Pancreas (tissue), 10 donors: Measurements from ENCODE around the gene LAMA2. TPM values are rescaled to one million over a fixed set of nuclear protein-coding genes. Genes with fewer than 3 reads are reported as not detected.
"Not testable (repeated sequence)": the region's sequence is repeated elsewhere in the genome, so short reads cannot be mapped to it uniquely, and the experiment has no call there.

ENCODE experiments used
- ATAC-seq, 4 donors: fragments of 200-7000 bp; cut with Tn5 transposase; one replicate each; pipeline versions ENCODE4 v1.8.0 to v1.9.1; 2020; ENCODE audit warnings: mild to moderate bottlenecking in 4 of 4, moderate library complexity in 4 of 4
- DNase-seq, 6 donors: peaks; one replicate each; pipeline ENCODE4 v3.0.0-alpha.2; 2020
- FAIRE-seq: peaks from 2 replicates; lab custom pipeline; 2012; peaks lifted over from hg19 to GRCh38; lab: Jason Lieb, UNC
- H3K27ac ChIP-seq, 4 donors: fragments of 200-600 bp; sonication (generic); 1 replicate in 3 of 4; 2 replicates in 1 of 4; pipeline versions ENCODE4 v1.5.0 to v1.8.0; 2020
- H3K27me3 ChIP-seq, 4 donors: fragments of 200-600 bp; one replicate each; pipeline ENCODE4 v1.8.0; 2021
- H3K36me3 ChIP-seq, 3 donors: fragments of 200-600 bp; sonication (generic) in 1 of 3; one replicate each; pipeline versions ENCODE4 v1.5.0 to v1.8.0; 2020 to 2021
- H3K4me1 ChIP-seq, 3 donors: fragments of 200-600 bp; one replicate each; pipeline ENCODE4 v1.8.0; 2021
- H3K4me3 ChIP-seq, 4 donors: fragments of 200-600 bp; sonication (generic) in 2 of 4; one replicate each; pipeline versions ENCODE4 v1.5.0 to v1.8.0; 2020 to 2021
- H3K9me3 ChIP-seq, 4 donors: fragments of 200-600 bp; one replicate each; pipeline ENCODE4 v1.8.0; 2021
- CTCF ChIP-seq, 4 donors: fragments of 200-600 bp; sonication (generic) in 3 of 4; IDR thresholded peaks; one replicate each; pipeline versions ENCODE4 v1.5.0 to v1.8.0; 2021; ENCODE audit warnings: antibody characterized with exemption in 4 of 4
- WGBS, 2 donors: extraction: QIAGEN DNeasy Blood & Tissue Kit; methylation state at CpG; one replicate each; pipeline ENCODE4 v1.1.7; 2013; 5-methylcytosine and 5-hydroxymethylcytosine counted together
- intact Hi-C, 3 donors: fragments of 100-400 bp; cut with DNase I; formaldehyde crosslinking; loops; one replicate each; pipeline versions ENCODE4 v1.11.1 to v1.14.2; 2022
- polyA plus RNA-seq, 2 donors: library from polyadenylated mRNA; stranded (reverse); fragments of 200-250 nt; gene quantifications; one replicate each; pipeline ENCODE4 v1.2.3, GENCODE V29; 2013
- total RNA-seq, 6 donors: library from RNA; stranded (reverse); fragmentation: NEBNext Ultra II Directional in 4 of 6; extraction: Animal tissue kit (Norgen Biotek cat#: 25700) in 4 of 6; gene quantifications; one replicate each; pipeline versions ENCODE4 v1.2.1 to v1.2.4, GENCODE V29; 2021 to 2023
- donor health status: healthy with polysubstance abuse.
- donor health status: DM: no; HTN: no; CAD: no; lungs with moderate emphysema.
- donor health status: DM: no; HTN: no; CAD: no.
- donor health status: control.
- donor health status: control.
- donor health status: Bipolar disorder and iron deficiency.
- donor health status: DM: yes; HTN: yes; CAD: no.
- donor health status: DM: no; HTN: no; CAD: no.
- donor health status: DM: no; HTN: no; CAD: no.
- donor health status: DM: yes; HTN: yes; CAD: no.

The LAMA2 gene
- total and polyA plus RNA-seq, 8 donors, result 1.2 to 26.2 (median 6.2) TPM

GRCh38 chr6:129140526-129140925 lies 257.6 kb downstream of the LAMA2 start:
- no peaks in the 10 kb centered on the region for H3K4me1 ChIP-seq
- no peak for FAIRE-seq
- no peak for TF ChIP-seq CTCF (IDR thresholded peaks at IDR 0.05)
- ATAC-seq, result peak in 3 of 4 donors; percentile 16 to 39 (median 25)
- H3K9me3 ChIP-seq, result no peaks in the 10 kb centered on the region
- no peak for DNase-seq
- H3K27me3 ChIP-seq, result no peaks in the 10 kb centered on the region
- no peak overlapping the region for H3K27ac ChIP-seq
- WGBS, 2 donors, result 42 to 55% methylated on average over 2 of the region's 2 CpGs
- no peaks in the 10 kb centered on the region for H3K36me3 ChIP-seq
- intact Hi-C loops, result no loop called here
- H3K4me3 ChIP-seq, result no peak overlapping the region

DNA sequence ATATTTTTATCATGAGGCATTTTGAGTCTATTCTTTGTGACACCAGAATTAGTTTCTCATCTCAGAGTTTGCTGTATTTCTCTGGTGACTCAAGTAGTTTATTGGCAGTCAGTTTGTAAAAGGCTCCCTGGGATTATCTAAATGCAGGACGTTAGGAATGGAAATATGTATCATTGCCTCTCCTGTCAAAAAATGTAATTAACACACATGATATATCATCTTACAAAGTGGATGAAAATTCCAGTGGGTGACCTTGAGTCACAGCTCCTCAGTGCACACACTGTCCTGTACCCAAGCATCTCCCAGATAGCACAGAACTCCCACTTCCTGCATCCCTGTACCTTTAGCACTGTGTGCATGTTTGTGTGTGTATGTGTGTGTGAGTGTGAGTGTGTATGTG lies 258.6 kb downstream of the LAMA2 start:
- TF ChIP-seq CTCF (IDR thresholded peaks at IDR 0.05), result no peak
- H3K27me3 ChIP-seq, result no peaks in the 10 kb centered on the region
- no peaks in the 10 kb centered on the region for H3K4me1 ChIP-seq
- H3K9me3 ChIP-seq, result no peaks in the 10 kb centered on the region
- ATAC-seq, result no peak
- no peaks in the 10 kb centered on the region for H3K36me3 ChIP-seq
- no peak overlapping the region for H3K27ac ChIP-seq
- intact Hi-C loops, result no loop called here
- 5 to 6% methylated on average over 1 of the region's 1 CpG for WGBS, 2 donors
- DNase-seq, result no peak
- no peak overlapping the region for H3K4me3 ChIP-seq
- FAIRE-seq, result no peak

DNA sequence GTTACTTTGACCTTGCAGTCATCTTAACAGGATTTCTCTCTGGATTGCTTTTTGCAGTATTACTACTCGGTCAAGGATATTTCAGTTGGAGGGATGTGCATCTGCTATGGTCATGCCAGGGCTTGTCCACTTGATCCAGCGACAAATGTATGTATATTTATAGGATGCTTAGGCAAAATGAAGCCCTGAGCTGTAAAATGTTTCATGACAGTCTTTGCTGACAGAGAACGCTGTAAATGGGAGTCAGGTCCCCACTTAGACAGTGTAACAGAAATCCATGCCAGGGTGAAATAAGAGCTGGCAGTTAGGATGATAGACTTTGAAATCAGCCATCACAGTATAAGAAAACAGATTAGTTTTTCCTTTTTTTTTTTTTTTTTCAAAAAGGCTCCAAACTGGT lies 264.0 kb downstream of the LAMA2 start:
- Histone ChIP-seq H3K9me3 (no peaks in the 10 kb centered on the region), H3K27me3 (no peaks in the 10 kb centered on the region), H3K4me1 (no peaks in the 10 kb centered on the region), H3K4me3 (no peak overlapping the region), H3K36me3 (no peaks in the 10 kb centered on the region), H3K27ac (no peak overlapping the region)
- WGBS, 2 donors, result 63 to 75% methylated on average over 3 of the region's 3 CpGs
- ATAC-seq (no peak), FAIRE-seq (no peak), DNase-seq (no peak)
- TF ChIP-seq CTCF (IDR thresholded peaks at IDR 0.05), result no peak
- intact Hi-C loops, result no loop called here

GRCh38 chr6:129150507-129150906 lies 267.6 kb downstream of the LAMA2 start:
- Histone ChIP-seq H3K4me3 (no peak overlapping the region), H3K36me3 (no peaks in the 10 kb centered on the region), H3K27me3 (no peaks in the 10 kb centered on the region), H3K27ac (no peak overlapping the region), H3K9me3 (no peaks in the 10 kb centered on the region), H3K4me1 (no peaks in the 10 kb centered on the region)
- no peak for TF ChIP-seq CTCF (IDR thresholded peaks at IDR 0.05)
- intact Hi-C loops, result no loop called here
- ATAC-seq (no peak), DNase-seq (no peak), FAIRE-seq (no peak)
- 41 to 62% methylated on average over 4 of the region's 4 CpGs for WGBS, 2 donors

DNA sequence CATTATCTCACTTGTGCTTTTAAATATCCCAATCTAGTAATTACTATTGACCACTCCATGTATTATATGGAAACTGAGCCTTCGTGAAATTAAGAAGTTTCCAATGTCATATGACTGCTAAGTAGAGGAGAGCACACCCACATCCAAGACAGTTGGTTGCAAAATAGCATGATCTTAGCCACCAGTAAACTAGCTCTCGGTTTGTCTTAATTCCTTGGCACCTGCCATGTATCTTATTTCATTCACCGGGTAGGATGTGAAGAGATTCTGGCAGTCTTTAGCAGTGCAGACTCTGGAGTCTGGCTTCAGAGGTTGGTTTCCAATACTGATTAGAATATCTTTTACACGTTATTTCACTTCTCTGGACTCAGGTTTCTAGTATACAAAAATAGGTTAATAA lies 270.3 kb downstream of the LAMA2 start:
- intact Hi-C loops, result no loop called here
- no peak for FAIRE-seq
- no peak for TF ChIP-seq CTCF (IDR thresholded peaks at IDR 0.05)
- no peaks in the 10 kb centered on the region for H3K9me3 ChIP-seq
- no peak overlapping the region for H3K27ac ChIP-seq
- WGBS, 2 donors, result 62 to 75% methylated on average over 4 of the region's 4 CpGs
- H3K4me3 ChIP-seq, result no peak overlapping the region
- no peak for ATAC-seq
- H3K4me1 ChIP-seq, result no peaks in the 10 kb centered on the region
- DNase-seq, result no peak
- H3K27me3 ChIP-seq, result no peaks in the 10 kb centered on the region
- H3K36me3 ChIP-seq, result no peaks in the 10 kb centered on the region

DNA sequence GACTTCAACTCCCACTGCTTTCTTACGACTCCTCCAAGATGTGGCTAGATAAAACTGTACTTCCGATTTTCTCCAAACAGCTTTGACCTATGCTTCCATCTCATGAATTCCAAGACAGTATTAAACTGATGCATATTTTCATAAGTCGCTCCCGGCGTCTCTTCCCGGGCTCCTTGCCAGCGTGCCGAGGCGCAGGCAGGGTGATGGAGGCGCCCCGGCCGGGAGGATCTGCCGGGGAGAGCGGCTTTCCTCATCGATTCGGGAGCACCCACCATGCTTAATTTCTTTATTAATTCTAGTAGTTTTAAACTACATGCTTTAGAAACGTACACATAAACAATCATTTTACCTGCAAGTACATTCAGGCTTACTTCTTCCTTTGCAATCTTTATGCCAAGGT lies 276.3 kb downstream of the LAMA2 start:
- DNase-seq, H3K36me3 ChIP-seq, H3K27me3 ChIP-seq, H3K4me3 ChIP-seq, H3K4me1 ChIP-seq, H3K9me3 ChIP-seq, FAIRE-seq, ATAC-seq, intact Hi-C loops, H3K27ac ChIP-seq: not testable (repeated sequence)
- WGBS, 2 donors, result 79 to 87% methylated on average over 17 of the region's 17 CpGs
